IMR-90 (cell line): ENCODE measurements around the gene ROBO1. TPM values are rescaled to one million over a fixed set of nuclear protein-coding genes. Genes with fewer than 3 reads are reported as not detected.

ENCODE experiments used
- ATAC-seq: fragments of 200-7000 bp; cut with Tn5 transposase; 2 replicates; pipeline ENCODE4 v1.9.1; 2020; ENCODE audit warnings: low read depth, mild to moderate bottlenecking, moderate library complexity
- BruUV-seq: library from RNA; stranded (reverse); fragments of 400-500 nt; replicated peaks from 2 replicates; lab custom pipeline; 2021; lab: Mats Ljungman, UMichigan
- CTCF ChIA-PET: fragments of 300-600 bp; formaldehyde crosslinking; extraction: SDS; loops from one replicate; lab custom pipeline; 2021; ENCODE audit warnings: antibody characterized with exemption; lab: Yijun Ruan, JAX
- POLR2A ChIA-PET: fragments of 300-600 bp; sonication (Branson Sonifier 250); formaldehyde crosslinking; loops from one replicate; lab custom pipeline; 2022; ENCODE audit warnings: antibody characterized with exemption; ENCODE audit not compliant: unreplicated experiment; lab: Charles Lee
- DNase-seq: peaks from one replicate; pipeline ENCODE4 v3.0.0; 2013
- H2AFZ ChIP-seq: replicated peaks from 2 replicates; pipeline ENCODE3; 2013; ENCODE audit warnings: low read length, mild to moderate bottlenecking; ENCODE audit not compliant: poor library complexity
- H2AK5ac ChIP-seq: 2 replicates; pipeline ENCODE4 v1.6.1; 2013; ENCODE audit warnings: low read depth, low read length, inconsistent platforms
- H2AK9ac ChIP-seq: replicated peaks from 2 replicates; pipeline ENCODE3; 2013; ENCODE audit warnings: mild to moderate bottlenecking, low read depth, low read length, moderate library complexity; ENCODE audit not compliant: poor library complexity
- H2BK120ac ChIP-seq: 2 replicates; pipeline ENCODE4 v1.6.1; 2013; ENCODE audit warnings: low read depth, low read length, inconsistent platforms
- H2BK15ac ChIP-seq: 3 replicates; pipeline ENCODE4 v1.6.1; 2013; ENCODE audit warnings: low read depth, low read length, inconsistent platforms
- H2BK20ac ChIP-seq: 2 replicates; pipeline ENCODE4 v1.6.1; 2013; ENCODE audit warnings: low read depth, mild to moderate bottlenecking, inconsistent platforms, low read length, moderate library complexity
- H2BK5ac ChIP-seq: 2 replicates; pipeline ENCODE4 v1.6.1; 2013; ENCODE audit warnings: mild to moderate bottlenecking, low read depth, low read length, inconsistent platforms; ENCODE audit not compliant: poor library complexity, severe bottlenecking
- H3K14ac ChIP-seq: replicated peaks from 2 replicates; pipeline ENCODE4 v1.6.1; 2013; ENCODE audit warnings: low read depth, low read length, inconsistent platforms
- H3K18ac ChIP-seq: 2 replicates; pipeline ENCODE4 v1.6.1; 2013; ENCODE audit warnings: low read depth, low read length, control low read depth
- H3K23ac ChIP-seq: 2 replicates; pipeline ENCODE4 v1.6.1; 2013; ENCODE audit warnings: low read depth, low read length, inconsistent platforms
- H3K27ac ChIP-seq: 2 replicates; pipeline ENCODE4 v1.5.1; 2013; ENCODE audit warnings: mild to moderate bottlenecking, control low read depth, low read length; ENCODE audit not compliant: insufficient read depth
- H3K27me3 ChIP-seq: 2 replicates; pipeline ENCODE4 v1.6.1; 2013; ENCODE audit warnings: low read length; ENCODE audit not compliant: control insufficient read depth, insufficient read depth
- H3K36me3 ChIP-seq: 2 replicates; pipeline ENCODE4 v1.6.1; 2013; ENCODE audit warnings: low read length, mixed read lengths; ENCODE audit not compliant: control insufficient read depth, insufficient read depth
- H3K4ac ChIP-seq: 2 replicates; pipeline ENCODE4 v1.6.1; 2013; ENCODE audit warnings: low read depth, low read length, inconsistent platforms
- H3K4me1 ChIP-seq: 2 replicates; pipeline ENCODE4 v1.6.1; 2013; ENCODE audit warnings: low read length, mixed read lengths; ENCODE audit not compliant: control insufficient read depth, insufficient read depth
- H3K4me2 ChIP-seq: 2 replicates; pipeline ENCODE4 v1.6.1; 2013; ENCODE audit warnings: low read depth, mild to moderate bottlenecking, control low read depth, low read length, moderate library complexity
- H3K4me3 ChIP-seq: 2 replicates; pipeline ENCODE4 v1.5.1; 2013; ENCODE audit warnings: low read depth, mild to moderate bottlenecking, control low read depth, low read length, moderate library complexity; ENCODE audit not compliant: insufficient read depth
- H3K56ac ChIP-seq: 2 replicates; pipeline ENCODE4 v1.6.1; 2013; ENCODE audit warnings: low read length, inconsistent platforms; ENCODE audit not compliant: insufficient read depth; ENCODE audit errors: extremely low read depth
- H3K79me1 ChIP-seq, 2 experiments: 2 replicates each; pipeline ENCODE4 v1.6.1; 2013; ENCODE audit warnings: low read length in 2 of 2, inconsistent platforms in 1 of 2, low read depth in 1 of 2
- H3K9ac ChIP-seq: 2 replicates; pipeline ENCODE4 v1.6.1; 2013; ENCODE audit warnings: low read depth, low read length, control low read depth
- H3K9me1 ChIP-seq: 2 replicates; pipeline ENCODE4 v1.6.1; 2013; ENCODE audit warnings: low read length, inconsistent platforms; ENCODE audit not compliant: insufficient read depth
- H3K9me3 ChIP-seq: 2 replicates; pipeline ENCODE4 v1.6.1; 2013; ENCODE audit warnings: low read length; ENCODE audit not compliant: control insufficient read depth, insufficient read depth
- H4K20me1 ChIP-seq: 2 replicates; pipeline ENCODE4 v1.6.1; 2013; ENCODE audit warnings: low read length, inconsistent platforms; ENCODE audit not compliant: insufficient read depth
- H4K5ac ChIP-seq: 2 replicates; pipeline ENCODE4 v1.6.1; 2013; ENCODE audit warnings: mild to moderate bottlenecking, low read depth, low read length, control low read depth
- H4K8ac ChIP-seq, 2 experiments: 2 replicates each; pipeline ENCODE4 v1.6.1; 2013; ENCODE audit warnings: low read depth in 2 of 2, low read length in 2 of 2, control low read depth in 1 of 2, inconsistent platforms in 1 of 2
- H4K91ac ChIP-seq: 2 replicates; pipeline ENCODE4 v1.6.1; 2013; ENCODE audit warnings: low read depth, low read length, inconsistent platforms; ENCODE audit not compliant: insufficient read depth
- CHD1 ChIP-seq: IDR thresholded peaks from 2 replicates; pipeline ENCODE4 v1.6.1; 2012; ENCODE audit warnings: low read depth, low read length, improper control_type of control experiment
- MAZ ChIP-seq: IDR thresholded peaks from 2 replicates; pipeline ENCODE4 v1.6.1; 2012; ENCODE audit warnings: low read depth, mild to moderate bottlenecking, low read length, improper control_type of control experiment, moderate library complexity, borderline replicate concordance
- MXI1 ChIP-seq: IDR thresholded peaks from 2 replicates; pipeline ENCODE4 v1.6.1; 2012; ENCODE audit warnings: low read depth, mild to moderate bottlenecking, low read length, moderate library complexity, borderline replicate concordance
- POLR2A ChIP-seq: IDR thresholded peaks from 2 replicates; pipeline ENCODE4 v1.6.1; 2012; ENCODE audit warnings: mild to moderate bottlenecking, low read depth, low read length
- RFX5 ChIP-seq: IDR thresholded peaks from 2 replicates; pipeline ENCODE4 v1.8.0; 2012; ENCODE audit warnings: low read depth, mild to moderate bottlenecking, low read length, moderate library complexity
- WGBS, 2 experiments: methylation state at CpG; one replicate each; pipeline versions ENCODE4 v1.1.5 to v1.1.7; 2013; ENCODE audit warnings: missing lambda C conversion rate in 2 of 2; ENCODE audit not compliant: insufficient read length in 1 of 2; ENCODE audit errors: extremely low coverage in 2 of 2; 5-methylcytosine and 5-hydroxymethylcytosine counted together
- dilution Hi-C: fragments of 300-500 bp; cut with HindIII; formaldehyde crosslinking; loops from one replicate; pipeline ENCODE4 v1.14.3; 2018; ENCODE audit warnings: low sequenced_read_pairs; ENCODE audit not compliant: unreplicated experiment
- in situ Hi-C: fragments of 300-500 bp; cut with MboI; formaldehyde crosslinking; loops from 3 replicates; pipeline ENCODE4 v1.14.3; 2019; ENCODE audit warnings: low sequenced_read_pairs, inconsistent platforms, mixed read lengths
- intact Hi-C: fragments of 100-400 bp; cut with micrococcal nuclease; formaldehyde crosslinking; loops from 2 replicates; pipeline ENCODE4 v1.10.0; 2022
- polyA plus RNA-seq, 3 experiments: library from polyadenylated mRNA; depleted of rRNA; stranded (reverse); fragments of >200 nt; gene quantifications; 2 replicates each; pipeline ENCODE4 v1.2.3, GENCODE V29; 2012; ENCODE audit warnings: low replicate concordance in 1 of 3
- total RNA-seq: library from RNA; depleted of rRNA; stranded (reverse); fragments of >200 nt; gene quantifications from 2 replicates; pipeline ENCODE4 v1.2.3, GENCODE V29; 2012

The ROBO1 gene
- total and polyA plus RNA-seq, 2 of the 4 experiments (the other 2 are of a cell fraction), result 24.1 to 53.9 TPM

- TF ChIP-seq POLR2A, result no peak
These were observed 963.4 kb downstream of the ROBO1 start (continued) for GRCh38 chr3:78804251-78805037.

GRCh38 chr3:78802562-78802930 lies 965.3 kb downstream of the ROBO1 start:
- no peak overlapping the region for H3K23ac ChIP-seq
- H3K27me3 ChIP-seq, result no peaks in the 10 kb centered on the region
- H3K4ac ChIP-seq, result no peak overlapping the region
- no TSS peak for BruUV-seq
- H2BK120ac ChIP-seq, result no peak overlapping the region
- no peak overlapping the region for H2BK5ac ChIP-seq
- no peak overlapping the region for H3K14ac ChIP-seq
- H3K27ac ChIP-seq, result no peak overlapping the region
- H2BK15ac ChIP-seq, result no peak overlapping the region
- ATAC-seq (no peak), DNase-seq (no peak)
- ChIA-PET CTCF (no interaction called here), POLR2A (no interaction called here)
- no peak overlapping the region for H4K5ac ChIP-seq
- H4K91ac ChIP-seq, result no peak overlapping the region
- no peak overlapping the region for H2BK20ac ChIP-seq
- H3K18ac ChIP-seq, result no peak overlapping the region
- WGBS, 2 experiments, result no CpG with 5 or more reads among the region's 1 CpG
- H2AFZ ChIP-seq, result no peak overlapping the region
- no peaks in the 10 kb centered on the region for H3K9me1 ChIP-seq
- dilution Hi-C loops, result no loop called here
- no peak overlapping the region for H3K4me3 ChIP-seq
- TF ChIP-seq CHD1 (no peak), RFX5 (no peak), MXI1 (no peak), MAZ (no peak)
- no peaks in the 10 kb centered on the region for H3K36me3 ChIP-seq
- no peak overlapping the region for H3K9ac ChIP-seq
- H2AK9ac ChIP-seq, result no peak overlapping the region
- intact Hi-C loops, result no loop called here
- H3K4me1 ChIP-seq, result peaks cover 3% of the 10 kb centered on the region; the same call in 1 of the 2 replicates
- in situ Hi-C loops, result no loop called here
- H4K8ac ChIP-seq, result no peak overlapping the region
- H4K20me1 ChIP-seq, result no peaks in the 10 kb centered on the region
- no peak overlapping the region for H3K4me2 ChIP-seq
- H2AK5ac ChIP-seq, result no peak overlapping the region
- H3K9me3 ChIP-seq, result no peaks in the 10 kb centered on the region
- peaks cover 8% of the 10 kb centered on the region in 2 experiments; a peak in 3 of 4 replicates for H3K79me1 ChIP-seq
- no peak overlapping the region for H3K56ac ChIP-seq
